Smooth muscle cell (in vitro differentiated cells): Measurements from ENCODE around the gene TCF23. TPM values are rescaled to one million over a fixed set of nuclear protein-coding genes. Genes with fewer than 3 reads are reported as not detected.

Experiments used
- DNase-seq: peaks from one replicate; lab custom pipeline; 2025; ENCODE audit not compliant: unreplicated experiment; lab: John Stamatoyannopoulos, UW
- H2AFZ ChIP-seq: fragments of 200-600 bp; sonication (generic); 2 replicates; pipeline ENCODE4 v1.6.0; 2016; ENCODE audit warnings: antibody characterized with exemption, low read depth, mild to moderate bottlenecking
- H3F3A ChIP-seq: fragments of 200-600 bp; sonication (generic); 2 replicates; pipeline ENCODE4 v1.6.0; 2017; ENCODE audit warnings: antibody characterized with exemption, low read depth
- H3K27ac ChIP-seq: fragments of 200-600 bp; sonication (generic); 2 replicates; pipeline ENCODE4 v1.5.1; 2016; ENCODE audit warnings: low read depth, mild to moderate bottlenecking
- H3K27me3 ChIP-seq: fragments of 200-600 bp; sonication (generic); 2 replicates; pipeline ENCODE4 v1.6.1; 2016; ENCODE audit warnings: low read depth, mild to moderate bottlenecking
- H3K36me3 ChIP-seq: fragments of 200-600 bp; sonication (generic); 2 replicates; pipeline ENCODE4 v1.5.1; 2016; ENCODE audit warnings: low read depth
- H3K4me1 ChIP-seq: fragments of 200-600 bp; sonication (generic); 2 replicates; pipeline ENCODE4 v1.5.1; 2016; ENCODE audit warnings: low read depth
- H3K4me2 ChIP-seq: fragments of 200-600 bp; sonication (generic); 2 replicates; pipeline ENCODE4 v1.6.0; 2016; ENCODE audit warnings: mild to moderate bottlenecking
- H3K4me3 ChIP-seq: fragments of 200-600 bp; sonication (generic); 2 replicates; pipeline ENCODE4 v1.5.1; 2016; ENCODE audit warnings: mild to moderate bottlenecking
- H3K79me2 ChIP-seq: fragments of 200-600 bp; sonication (generic); 2 replicates; pipeline ENCODE4 v1.6.0; 2016; ENCODE audit warnings: low read depth, mild to moderate bottlenecking
- H3K9ac ChIP-seq: fragments of 200-600 bp; sonication (generic); 2 replicates; pipeline ENCODE4 v1.6.0; 2016; ENCODE audit warnings: low read depth
- H3K9me3 ChIP-seq: fragments of 200-600 bp; sonication (generic); replicated peaks from 2 replicates; pipeline ENCODE4 v1.5.1; 2016; ENCODE audit warnings: low read depth
- H4K20me1 ChIP-seq: fragments of 200-600 bp; sonication (generic); 2 replicates; pipeline ENCODE4 v1.6.0; 2016; ENCODE audit warnings: low read depth
- CTCF ChIP-seq: fragments of 200-600 bp; sonication (generic); IDR thresholded peaks from 2 replicates; pipeline ENCODE4 v1.5.1; 2017; ENCODE audit warnings: borderline replicate concordance, mild to moderate bottlenecking, antibody characterized with exemption; ENCODE audit not compliant: insufficient read depth, poor library complexity, severe bottlenecking
- WGBS: methylation state at CpG from one replicate; pipeline ENCODE4 v1.1.7; 2016; ENCODE audit warnings: low lambda C conversion rate; 5-methylcytosine and 5-hydroxymethylcytosine counted together
- polyA plus RNA-seq: library from polyadenylated mRNA; unstranded; fragments of >200 nt; fragmentation: Nextera tagmentation; extraction: Ambion mirVana; gene quantifications from 2 replicates; pipeline ENCODE4 v1.2.1, GENCODE V29; 2016
- total RNA-seq: library from RNA; depleted of rRNA; stranded (reverse); fragments of >200 nt; gene quantifications from 2 replicates; pipeline ENCODE4 v1.2.3, GENCODE V29; 2014

TCF23 gene
- total and polyA plus RNA-seq, 2 experiments from 2014 or later, result not detected

DNA sequence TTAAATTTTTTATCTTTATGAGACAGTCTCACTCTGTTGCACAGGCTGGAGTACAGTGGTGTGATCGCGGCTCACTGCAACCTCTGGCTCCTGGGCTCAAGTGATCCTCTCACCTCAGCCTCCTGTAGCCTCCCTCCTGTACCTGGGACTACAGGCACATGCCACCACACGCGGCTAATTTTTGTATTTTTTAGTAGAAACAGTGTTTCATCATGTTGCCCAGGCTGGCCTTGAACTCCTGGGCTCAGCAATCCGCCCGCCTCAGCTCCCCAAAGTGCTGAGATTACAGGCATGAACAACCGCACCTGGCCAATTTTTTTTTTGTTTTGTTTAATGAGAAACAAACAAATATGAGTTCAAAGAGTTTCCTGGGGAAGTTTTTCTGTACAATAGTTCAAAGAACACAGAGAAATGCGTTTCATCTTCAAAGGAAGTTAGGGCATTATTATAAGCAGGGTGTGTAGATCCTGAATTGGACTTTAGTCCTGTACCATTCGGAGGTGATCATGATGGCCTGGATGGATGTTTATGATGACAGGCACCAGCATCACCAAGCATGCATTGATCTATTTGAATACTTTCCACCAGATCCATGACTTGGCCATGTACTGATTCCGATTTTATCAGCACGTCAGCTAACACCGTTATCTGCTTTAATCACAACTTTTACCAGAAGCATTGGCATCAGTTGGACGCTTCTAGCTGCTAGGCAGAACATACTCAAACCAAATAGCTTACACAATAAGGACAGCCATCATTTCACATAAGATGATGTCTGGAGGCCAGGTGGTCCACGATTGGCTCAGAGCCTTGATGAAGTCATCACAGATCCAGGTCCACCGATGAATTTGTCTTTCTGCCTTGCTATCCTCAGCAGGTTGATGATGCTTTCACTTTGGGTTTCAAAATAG lies 28.9 kb downstream of the TCF23 start:
- WGBS, result 90% methylated on average over 15 of the region's 15 CpGs

DNA sequence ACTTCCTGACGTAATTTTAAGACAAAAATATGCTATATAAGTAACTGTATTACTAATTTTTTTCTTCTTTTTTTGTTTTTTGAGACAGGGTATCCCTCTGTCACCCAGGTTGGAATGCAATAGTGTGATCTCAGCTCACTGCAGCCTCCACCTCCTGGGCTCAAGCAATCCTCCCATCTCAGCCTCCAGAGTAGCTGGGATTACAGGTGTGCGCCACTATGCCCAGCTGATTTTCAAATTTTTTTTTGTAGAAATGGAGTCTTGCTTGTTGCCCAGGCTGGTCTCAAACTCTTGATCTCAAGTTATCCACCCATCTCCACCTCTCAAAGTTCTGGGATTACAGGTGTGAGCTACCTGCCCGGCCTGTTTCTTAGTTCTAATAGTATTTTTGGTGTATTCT lies 29.7 kb downstream of the TCF23 start:
- H3K79me2 ChIP-seq, result no peaks in the 10 kb centered on the region
- H3F3A ChIP-seq, result no peaks in the 10 kb centered on the region
- DNase-seq, result no peak
- no peak for TF ChIP-seq CTCF
- H3K27me3 ChIP-seq, result peaks cover 18% of the 10 kb centered on the region
- H3K4me1 ChIP-seq, result peaks cover 5% of the 10 kb centered on the region
- H3K4me3 ChIP-seq, result no peak overlapping the region
- no peaks in the 10 kb centered on the region for H3K36me3 ChIP-seq
- no peaks in the 10 kb centered on the region for H3K9me3 ChIP-seq
- H3K4me2 ChIP-seq, result no peak overlapping the region
- H3K9ac ChIP-seq, result no peak overlapping the region
- no peak overlapping the region for H3K27ac ChIP-seq
- no peak overlapping the region for H2AFZ ChIP-seq
- 90% methylated on average over 3 of the region's 3 CpGs for WGBS
- no peaks in the 10 kb centered on the region for H4K20me1 ChIP-seq

More for the DNA sequence above, 28.9 kb downstream of the TCF23 start:
- H4K20me1 ChIP-seq, result no peaks in the 10 kb centered on the region
- no peaks in the 10 kb centered on the region for H3K9me3 ChIP-seq
- H3K4me2 ChIP-seq, result no peak overlapping the region
- no peaks in the 10 kb centered on the region for H3K36me3 ChIP-seq
- no peak overlapping the region for H3K4me3 ChIP-seq
- H3K27ac ChIP-seq, result no peak overlapping the region
- no peak overlapping the region for H3K9ac ChIP-seq
- TF ChIP-seq CTCF, result no peak
- no peak for DNase-seq
- H3K4me1 ChIP-seq, result peaks cover 5% of the 10 kb centered on the region
- H3K27me3 ChIP-seq, result peaks cover 24% of the 10 kb centered on the region
- no peaks in the 10 kb centered on the region for H3K79me2 ChIP-seq
- no peaks in the 10 kb centered on the region for H3F3A ChIP-seq
- no peak overlapping the region for H2AFZ ChIP-seq

DNA sequence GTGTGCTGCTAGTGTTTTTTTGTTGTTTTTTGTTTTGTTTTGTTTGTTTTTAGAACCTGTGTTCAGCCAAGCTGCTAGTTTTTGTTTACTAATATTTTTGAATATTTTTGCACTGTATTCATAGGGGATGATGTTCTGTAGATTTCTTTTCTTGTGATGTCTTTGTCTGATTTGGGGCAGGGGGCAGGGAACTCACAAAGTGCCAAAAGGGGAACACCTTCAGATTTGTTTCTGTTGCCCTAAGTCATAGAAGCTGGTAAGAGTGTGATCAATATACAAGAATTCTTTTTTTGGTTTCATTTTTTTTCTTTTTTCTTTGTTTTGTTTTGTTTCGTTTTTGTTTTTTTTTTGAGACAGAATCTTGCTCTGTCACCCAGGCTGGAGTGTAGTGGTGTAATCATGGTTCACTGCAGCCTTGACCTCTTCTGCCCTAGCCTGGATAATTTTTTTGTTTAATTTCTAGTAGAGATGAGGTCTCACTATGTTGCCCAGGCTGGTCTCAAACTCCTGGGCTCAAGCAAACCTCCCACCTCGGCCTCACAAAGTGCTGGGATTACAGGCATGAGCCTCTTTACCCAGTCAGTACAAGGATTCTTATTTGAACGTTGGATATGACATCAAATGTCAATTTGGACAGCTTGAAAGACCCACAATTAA lies 30.7 kb downstream of the TCF23 start:
- Histone ChIP-seq H3K36me3 (no peaks in the 10 kb centered on the region), H3K9ac (no peak overlapping the region), H3K9me3 (no peaks in the 10 kb centered on the region), H3K4me2 (no peak overlapping the region), H3F3A (peaks cover 4% of the 10 kb centered on the region), H4K20me1 (no peaks in the 10 kb centered on the region), H3K4me1 (peaks cover 1% of the 10 kb centered on the region), H2AFZ (no peak overlapping the region), H3K27me3 (peaks cover 15% of the 10 kb centered on the region), H3K79me2 (no peaks in the 10 kb centered on the region), H3K4me3 (no peak overlapping the region), H3K27ac (no peak overlapping the region)
- TF ChIP-seq CTCF, result no peak
- WGBS, result 85% methylated on average over 3 of the region's 3 CpGs
- no peak for DNase-seq
